GM18520 (cell line): ENCODE data around the gene ITM2A.

Experiments
- ATAC-seq: cut with Tn5 transposase; IDR thresholded peaks from one replicate; pipeline ENCODE4 v1.9.1; 2021; ENCODE audit not compliant: unreplicated experiment

ITM2A gene

GRCh38 chrX:79325263-79325958, 41.7 kb downstream of the ITM2A start:
- ATAC-seq: no peak
